Astrocyte (in vitro differentiated cells and primary cell): Measurements from ENCODE around the gene PARD6A.

Experiments
- CTCF ChIP-seq: IDR thresholded peaks from 2 replicates; pipeline ENCODE4 v1.5.1; 2011; ENCODE audit warnings: low read depth, mild to moderate bottlenecking, inconsistent platforms, low read length, moderate library complexity; ENCODE audit not compliant: insufficient read depth
- EZH2 ChIP-seq: IDR thresholded peaks from 2 replicates; pipeline ENCODE4 v1.6.1; 2012; ENCODE audit warnings: mild to moderate bottlenecking, low read length, inconsistent platforms; ENCODE audit not compliant: insufficient read depth

DNA sequence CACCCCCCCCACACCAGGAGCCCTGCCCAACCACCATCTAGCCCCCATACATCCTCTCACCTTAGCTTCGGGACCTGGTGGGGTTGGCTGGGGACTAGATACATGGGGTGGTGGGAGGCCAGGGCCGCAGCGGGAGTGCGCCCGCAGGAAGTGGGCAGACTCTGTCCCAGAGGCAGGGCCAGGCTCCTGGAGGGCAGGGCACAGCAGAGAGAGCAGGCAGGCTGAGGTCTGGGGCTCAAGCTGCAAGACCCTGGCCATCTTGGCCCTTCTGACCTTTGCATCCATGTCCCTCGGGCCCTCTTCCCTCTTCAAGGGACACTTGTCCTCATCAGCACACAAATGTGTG is 3.1 kb downstream of the PARD6A start:
- TF ChIP-seq CTCF (no peak), EZH2 (no peak)
